HFFc6 (cell line): ENCODE data around the gene LAPTM4A. TPM values are rescaled to one million over a fixed set of nuclear protein-coding genes. Genes with fewer than 3 reads are reported as not detected.

Experiments used
- DNase-seq: peaks from one replicate; pipeline ENCODE4 v3.0.0-alpha.2; 2018
- H3K27ac Mint-ChIP-seq: 2 replicates; pipeline ENCODE4 v1.8.0; 2020; ENCODE audit warnings: mild to moderate bottlenecking, mixed read lengths
- H3K27me3 Mint-ChIP-seq: 2 replicates; pipeline ENCODE4 v1.8.0; 2021; ENCODE audit warnings: mild to moderate bottlenecking, moderate library complexity, mixed read lengths; ENCODE audit not compliant: insufficient read depth
- H3K36me3 Mint-ChIP-seq: 2 replicates; pipeline ENCODE4 v1.8.0; 2021; ENCODE audit warnings: low read depth, mixed read lengths
- H3K4me1 Mint-ChIP-seq: 2 replicates; pipeline ENCODE4 v1.8.0; 2020; ENCODE audit warnings: low read depth, mixed read lengths
- H3K4me3 Mint-ChIP-seq: 2 replicates; pipeline ENCODE4 v1.8.0; 2020; ENCODE audit warnings: mild to moderate bottlenecking, moderate library complexity, mixed read lengths
- H3K9me3 Mint-ChIP-seq: 2 replicates; pipeline ENCODE4 v1.8.0; 2020; ENCODE audit warnings: mild to moderate bottlenecking, mixed read lengths
- total RNA-seq, 6 experiments: library from RNA; stranded (reverse); fragmentation: NEBNext Ultra II Directional; extraction: Animal tissue kit (Norgen Biotek cat#: 25700); gene quantifications; 2 replicates in 1 of 6; 3 replicates in 5 of 6; pipeline ENCODE4 v1.2.3, GENCODE V29; 2021
- TF ChIP-seq, protein P1 (sequence below): fragments of 200-600 bp; sonication (generic); IDR thresholded peaks from 2 replicates; pipeline ENCODE4 v1.5.0; 2021; ENCODE audit warnings: antibody characterized with exemption, mild to moderate bottlenecking

LAPTM4A gene
- total RNA-seq, 6 experiments from 2014 or later = 218 to 254 (median 240) TPM

GRCh38 chr2:20042531-20042930 lies 8.9 kb downstream of the LAPTM4A start:
- no peak for DNase-seq
- Mint-ChIP-seq H3K27ac (peak overlapping the region; percentile 11; the same call in 1 of the 2 replicates), H3K9me3 (no peaks in the 10 kb centered on the region), H3K27me3 (no peaks in the 10 kb centered on the region), H3K4me3 (no peak overlapping the region), H3K4me1 (peaks cover 63% of the 10 kb centered on the region), H3K36me3 (peaks cover 19% of the 10 kb centered on the region)
- TF ChIP-seq, protein P1, sequence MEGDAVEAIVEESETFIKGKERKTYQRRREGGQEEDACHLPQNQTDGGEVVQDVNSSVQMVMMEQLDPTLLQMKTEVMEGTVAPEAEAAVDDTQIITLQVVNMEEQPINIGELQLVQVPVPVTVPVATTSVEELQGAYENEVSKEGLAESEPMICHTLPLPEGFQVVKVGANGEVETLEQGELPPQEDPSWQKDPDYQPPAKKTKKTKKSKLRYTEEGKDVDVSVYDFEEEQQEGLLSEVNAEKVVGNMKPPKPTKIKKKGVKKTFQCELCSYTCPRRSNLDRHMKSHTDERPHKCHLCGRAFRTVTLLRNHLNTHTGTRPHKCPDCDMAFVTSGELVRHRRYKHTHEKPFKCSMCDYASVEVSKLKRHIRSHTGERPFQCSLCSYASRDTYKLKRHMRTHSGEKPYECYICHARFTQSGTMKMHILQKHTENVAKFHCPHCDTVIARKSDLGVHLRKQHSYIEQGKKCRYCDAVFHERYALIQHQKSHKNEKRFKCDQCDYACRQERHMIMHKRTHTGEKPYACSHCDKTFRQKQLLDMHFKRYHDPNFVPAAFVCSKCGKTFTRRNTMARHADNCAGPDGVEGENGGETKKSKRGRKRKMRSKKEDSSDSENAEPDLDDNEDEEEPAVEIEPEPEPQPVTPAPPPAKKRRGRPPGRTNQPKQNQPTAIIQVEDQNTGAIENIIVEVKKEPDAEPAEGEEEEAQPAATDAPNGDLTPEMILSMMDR = no peak

GRCh38 chr2:20040489-20041172 lies 10.8 kb downstream of the LAPTM4A start:
- Mint-ChIP-seq H3K27ac (no peak overlapping the region), H3K4me1 (peaks cover 63% of the 10 kb centered on the region), H3K36me3 (peaks cover 32% of the 10 kb centered on the region), H3K4me3 (no peak overlapping the region), H3K9me3 (no peaks in the 10 kb centered on the region), H3K27me3 (peaks cover 3% of the 10 kb centered on the region)
- DNase-seq = peak; percentile 33
- TF ChIP-seq, protein P1 = no peak

DNA sequence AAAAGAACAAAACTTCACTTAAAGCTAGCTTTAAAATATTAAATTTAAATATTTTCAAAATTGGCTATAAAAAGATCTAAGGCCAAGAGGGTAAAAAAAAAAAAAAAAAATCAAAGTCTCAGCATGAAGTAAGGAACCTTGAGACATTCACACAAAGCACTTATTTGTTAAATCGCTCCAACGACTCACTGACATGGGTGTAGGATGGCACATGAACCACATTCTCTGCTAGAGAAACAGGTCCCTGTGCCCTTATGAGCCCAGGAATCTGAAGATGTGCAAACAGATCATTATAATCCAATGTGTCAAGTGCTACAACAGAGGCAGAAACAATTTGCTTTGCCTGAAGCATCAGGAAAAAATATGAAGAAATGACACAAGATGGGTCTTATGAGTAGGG lies 13.8 kb downstream of the LAPTM4A start:
- Mint-ChIP-seq H3K27ac (no peak overlapping the region; the same call in 1 of the 2 replicates), H3K27me3 (peaks cover 3% of the 10 kb centered on the region)
- no peak for DNase-seq

DNA sequence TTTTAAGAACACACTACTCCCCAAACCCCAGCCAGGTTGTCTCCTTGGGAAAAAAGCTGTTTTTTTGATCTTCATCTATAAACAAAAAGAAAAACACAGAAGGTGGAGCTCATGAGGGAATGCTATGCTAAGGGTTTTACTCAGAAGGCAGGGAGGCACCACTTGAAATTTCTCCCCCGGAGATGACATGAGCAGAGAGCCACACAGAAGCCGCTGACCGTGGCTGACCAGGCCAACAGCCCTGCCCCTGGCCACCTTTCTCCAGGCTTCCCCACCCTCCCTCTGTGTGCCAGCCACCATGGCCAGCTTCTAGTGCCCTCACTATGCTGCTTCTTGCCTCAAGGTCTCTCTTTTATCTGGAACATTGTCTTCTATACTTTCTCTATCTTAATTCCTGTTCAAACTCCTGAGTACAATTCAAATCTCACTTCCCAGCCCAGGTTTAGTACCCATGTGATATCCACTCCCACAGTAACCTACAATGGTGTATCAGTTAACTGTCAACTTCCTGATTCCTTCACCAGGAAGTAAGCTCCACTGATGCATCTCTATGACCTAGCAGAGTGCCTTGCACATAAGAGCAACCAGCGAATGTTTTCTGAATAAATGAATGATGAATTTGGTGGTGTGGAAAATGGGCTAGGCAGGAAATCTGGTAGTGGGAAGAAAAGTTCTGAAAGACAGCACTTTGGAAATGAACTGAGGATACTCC lies 15.3 kb downstream of the LAPTM4A start:
- DNase-seq = no peak
- peaks cover 3% of the 10 kb centered on the region for H3K27me3 Mint-ChIP-seq

More for the DNA sequence above, 13.8 kb downstream of the LAPTM4A start:
- TF ChIP-seq, protein P1 = no peak
- H3K9me3 Mint-ChIP-seq = no peaks in the 10 kb centered on the region
- H3K4me3 Mint-ChIP-seq = no peak overlapping the region
- H3K36me3 Mint-ChIP-seq = peaks cover 57% of the 10 kb centered on the region
- peaks cover 43% of the 10 kb centered on the region for H3K4me1 Mint-ChIP-seq

DNA sequence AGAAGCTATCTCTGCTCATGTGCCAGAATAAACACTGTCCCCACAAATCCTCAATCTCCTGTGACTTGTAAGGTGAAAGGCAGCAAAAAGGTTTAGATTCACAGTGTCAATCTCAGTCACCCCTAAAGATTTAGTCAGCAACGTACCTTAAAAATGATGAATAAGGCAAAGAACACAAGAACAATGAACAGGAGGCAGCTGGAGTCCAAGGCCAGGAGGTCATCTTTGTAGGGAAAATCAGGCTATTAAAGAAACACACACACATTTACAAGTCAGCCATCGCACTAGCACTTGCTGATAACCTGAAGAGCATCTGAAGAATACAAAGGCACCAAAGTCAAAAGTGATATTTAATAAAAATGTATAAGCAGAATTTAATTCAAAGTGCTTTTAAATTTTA lies 16.6 kb downstream of the LAPTM4A start:
- no peak overlapping the region for H3K4me3 Mint-ChIP-seq

More for the DNA sequence above, 15.3 kb downstream of the LAPTM4A start:
- H3K36me3 Mint-ChIP-seq = peaks cover 72% of the 10 kb centered on the region
- peaks cover 28% of the 10 kb centered on the region for H3K4me1 Mint-ChIP-seq
- no peak overlapping the region; the same call in 1 of the 2 replicates for H3K27ac Mint-ChIP-seq
- H3K9me3 Mint-ChIP-seq = no peaks in the 10 kb centered on the region
- no peak overlapping the region for H3K4me3 Mint-ChIP-seq
- TF ChIP-seq, protein P1 = no peak

More for the DNA sequence above, 16.6 kb downstream of the LAPTM4A start:
- TF ChIP-seq, protein P1 = no peak
- H3K9me3 Mint-ChIP-seq = no peaks in the 10 kb centered on the region; the same call in 1 of the 2 replicates
- H3K36me3 Mint-ChIP-seq = peaks cover 78% of the 10 kb centered on the region
- H3K27ac Mint-ChIP-seq = no peak overlapping the region
- no peak for DNase-seq
- H3K4me1 Mint-ChIP-seq = peaks cover 17% of the 10 kb centered on the region
- peaks cover 3% of the 10 kb centered on the region for H3K27me3 Mint-ChIP-seq
